HL-60 (cell line): ENCODE results near the gene TSPOAP1.

Experiments
- DNase-seq, 2 experiments: peaks; one replicate each; pipeline ENCODE4 v3.0.0-alpha.2; 2010 to 2020; ENCODE audit warnings: low read depth in 1 of 2, low spot score in 1 of 2
- H3K27ac ChIP-seq: fragments of 250-450 bp; sonication (Bioruptor Pico); replicated peaks from 2 replicates; pipeline ENCODE4 v1.5.1; 2020; ENCODE audit warnings: mild to moderate bottlenecking, moderate library complexity
- H3K27me3 ChIP-seq: fragments of 250-450 bp; sonication (Bioruptor Pico); 2 replicates; pipeline ENCODE4 v1.5.1; 2021; ENCODE audit warnings: mild to moderate bottlenecking, moderate library complexity; ENCODE audit not compliant: insufficient read depth, poor library complexity, severe bottlenecking
- H3K4me3 ChIP-seq: replicated peaks from 2 replicates; pipeline ENCODE4 v1.5.1; 2011; ENCODE audit warnings: mild to moderate bottlenecking, control low read depth, low read length; ENCODE audit not compliant: insufficient read depth
- CTCF ChIP-seq: IDR thresholded peaks from one replicate; pipeline ENCODE4 v1.5.1; 2011; ENCODE audit warnings: low read length, control low read depth, inconsistent platforms; ENCODE audit not compliant: insufficient read depth
- GABPA ChIP-seq: IDR thresholded peaks from 2 replicates; pipeline ENCODE4 v1.6.1; 2012; ENCODE audit warnings: low read depth
- POLR2AphosphoS5 ChIP-seq: IDR thresholded peaks from 2 replicates; pipeline ENCODE4 v1.6.1; 2012; ENCODE audit warnings: low read depth
- REST ChIP-seq: IDR thresholded peaks from 2 replicates; pipeline ENCODE4 v1.6.1; 2012; ENCODE audit warnings: low read depth; ENCODE audit not compliant: insufficient replicate concordance
- SPI1 ChIP-seq: IDR thresholded peaks from 2 replicates; pipeline ENCODE4 v1.6.1; 2012; ENCODE audit warnings: low read depth, mild to moderate bottlenecking, borderline replicate concordance

Gene TSPOAP1

GRCh38 chr17:58306131-58306951 is 22.3 kb downstream of the TSPOAP1 start:
- no peak overlapping the region for H3K4me3 ChIP-seq
- DNase-seq, result no peak
- no peak overlapping the region for H3K27ac ChIP-seq
- TF ChIP-seq SPI1 (no peak), POLR2AphosphoS5 (peak; percentile 83), GABPA (no peak)
- no peaks in the 10 kb centered on the region for H3K27me3 ChIP-seq

- TF ChIP-seq REST (no peak), POLR2AphosphoS5 (peak; percentile 14; the same call in 1 of the 2 replicates)
- Histone ChIP-seq H3K27me3 (no peaks in the 10 kb centered on the region), H3K27ac (peak overlapping the region; percentile 80), H3K4me3 (no peak overlapping the region)
- no peak for DNase-seq
These were observed 23.0 kb downstream of the TSPOAP1 start for GRCh38 chr17:58305626-58306025.

GRCh38 chr17:58304750-58305486 is 23.7 kb downstream of the TSPOAP1 start:
- DNase-seq, result no peak
- no peak overlapping the region for H3K4me3 ChIP-seq
- H3K27ac ChIP-seq, result peak overlapping the region; percentile 80
- TF ChIP-seq SPI1 (no peak), POLR2AphosphoS5 (peak; percentile 49)
- H3K27me3 ChIP-seq, result no peaks in the 10 kb centered on the region

- H3K27me3 ChIP-seq, result no peaks in the 10 kb centered on the region
- DNase-seq, result peak in 1 of 2 experiments; percentile 85
- peak; percentile 97 for TF ChIP-seq CTCF
- TF ChIP-seq REST, result no peak
- no peak for TF ChIP-seq GABPA
- no peak for TF ChIP-seq SPI1
- TF ChIP-seq POLR2AphosphoS5, result peak; percentile 40
- no peak overlapping the region for H3K4me3 ChIP-seq
- H3K27ac ChIP-seq, result peak overlapping the region; percentile 80
These were observed 24.4 kb downstream of the TSPOAP1 start for GRCh38 chr17:58303971-58304749.
